Measurements from ENCODE around the gene GRAMD4. TPM values are rescaled to one million over a fixed set of nuclear protein-coding genes. Genes with fewer than 3 reads are reported as not detected.
"Not testable (repeated sequence)": the region's sequence is repeated elsewhere in the genome, so short reads cannot be mapped to it uniquely, and the experiment has no call there.

The GRAMD4 gene
- total RNA-seq, 4 donors from 2014 or later: 16.7 to 106 (median 53.3) TPM

GRCh38 chr22:46641811-46642266 lies 21.7 kb downstream of the GRAMD4 start:
- no peak for ATAC-seq
- H3K36me3 ChIP-seq: no peaks in the 10 kb centered on the region
- no peaks in the 10 kb centered on the region for H3K9me3 ChIP-seq
- TF ChIP-seq, protein P1, sequence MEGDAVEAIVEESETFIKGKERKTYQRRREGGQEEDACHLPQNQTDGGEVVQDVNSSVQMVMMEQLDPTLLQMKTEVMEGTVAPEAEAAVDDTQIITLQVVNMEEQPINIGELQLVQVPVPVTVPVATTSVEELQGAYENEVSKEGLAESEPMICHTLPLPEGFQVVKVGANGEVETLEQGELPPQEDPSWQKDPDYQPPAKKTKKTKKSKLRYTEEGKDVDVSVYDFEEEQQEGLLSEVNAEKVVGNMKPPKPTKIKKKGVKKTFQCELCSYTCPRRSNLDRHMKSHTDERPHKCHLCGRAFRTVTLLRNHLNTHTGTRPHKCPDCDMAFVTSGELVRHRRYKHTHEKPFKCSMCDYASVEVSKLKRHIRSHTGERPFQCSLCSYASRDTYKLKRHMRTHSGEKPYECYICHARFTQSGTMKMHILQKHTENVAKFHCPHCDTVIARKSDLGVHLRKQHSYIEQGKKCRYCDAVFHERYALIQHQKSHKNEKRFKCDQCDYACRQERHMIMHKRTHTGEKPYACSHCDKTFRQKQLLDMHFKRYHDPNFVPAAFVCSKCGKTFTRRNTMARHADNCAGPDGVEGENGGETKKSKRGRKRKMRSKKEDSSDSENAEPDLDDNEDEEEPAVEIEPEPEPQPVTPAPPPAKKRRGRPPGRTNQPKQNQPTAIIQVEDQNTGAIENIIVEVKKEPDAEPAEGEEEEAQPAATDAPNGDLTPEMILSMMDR (IDR thresholded peaks at IDR 0.05 in 4 of 5, conservative IDR thresholded peaks at IDR 0.05 in 1 of 5): no peak
- no peak for TF ChIP-seq POLR2A (IDR thresholded peaks at IDR 0.05)
- H3K27me3 ChIP-seq: no peaks in the 10 kb centered on the region
- peaks cover 10 to 62% of the 10 kb centered on the region in 2 donors for H3K4me1 ChIP-seq
- H3K27ac ChIP-seq: peak overlapping the region in 2 of 4 donors; percentile 63 to 95
- intact Hi-C loops (cut with DNase I; ENCODE audit: low total_unique reads): no loop called here
- H3K4me3 ChIP-seq: no peak overlapping the region
- DNase-seq: no peak
- in situ Hi-C loops (cut with MboI; ENCODE audit: low sequenced_read_pairs in 4 of 4): no loop called here

DNA sequence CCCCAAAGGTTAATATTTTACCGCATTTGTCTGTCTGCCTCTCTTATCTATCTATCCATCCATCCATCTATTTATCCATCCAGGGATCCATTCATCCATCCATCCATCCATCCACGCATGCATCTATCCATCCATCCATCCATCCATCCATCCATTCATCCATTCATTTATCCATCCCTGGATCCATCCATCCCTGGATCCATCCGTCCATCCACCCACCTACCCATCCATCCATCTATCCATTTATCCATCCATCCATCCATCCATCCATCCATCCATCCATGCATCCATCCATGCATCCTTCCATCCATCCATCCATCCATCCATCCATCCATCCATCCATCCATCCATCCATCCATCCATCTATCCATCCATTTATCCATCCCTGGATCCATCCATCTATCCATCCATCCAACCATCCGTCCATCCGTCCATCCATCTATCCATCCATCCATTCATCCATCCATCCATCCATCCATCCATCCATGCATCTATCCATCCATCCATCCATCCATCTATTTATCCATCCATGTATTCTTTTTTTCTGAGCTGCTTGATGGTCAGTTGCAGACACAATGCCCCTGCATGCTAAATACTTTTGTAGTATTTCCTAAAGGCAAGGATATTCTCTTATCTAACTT lies 22.8 kb downstream of the GRAMD4 start:
- ATAC-seq; DNase-seq; in situ Hi-C loops (cut with MboI; ENCODE audit: low sequenced_read_pairs in 4 of 4); H3K27ac ChIP-seq; intact Hi-C loops (cut with DNase I; ENCODE audit: low total_unique reads); H3K27me3 ChIP-seq; H3K36me3 ChIP-seq; H3K4me3 ChIP-seq; H3K9me3 ChIP-seq: not testable (repeated sequence)
- H3K4me1 ChIP-seq: peaks cover 10 to 60% of the 10 kb centered on the region in 2 donors

DNA sequence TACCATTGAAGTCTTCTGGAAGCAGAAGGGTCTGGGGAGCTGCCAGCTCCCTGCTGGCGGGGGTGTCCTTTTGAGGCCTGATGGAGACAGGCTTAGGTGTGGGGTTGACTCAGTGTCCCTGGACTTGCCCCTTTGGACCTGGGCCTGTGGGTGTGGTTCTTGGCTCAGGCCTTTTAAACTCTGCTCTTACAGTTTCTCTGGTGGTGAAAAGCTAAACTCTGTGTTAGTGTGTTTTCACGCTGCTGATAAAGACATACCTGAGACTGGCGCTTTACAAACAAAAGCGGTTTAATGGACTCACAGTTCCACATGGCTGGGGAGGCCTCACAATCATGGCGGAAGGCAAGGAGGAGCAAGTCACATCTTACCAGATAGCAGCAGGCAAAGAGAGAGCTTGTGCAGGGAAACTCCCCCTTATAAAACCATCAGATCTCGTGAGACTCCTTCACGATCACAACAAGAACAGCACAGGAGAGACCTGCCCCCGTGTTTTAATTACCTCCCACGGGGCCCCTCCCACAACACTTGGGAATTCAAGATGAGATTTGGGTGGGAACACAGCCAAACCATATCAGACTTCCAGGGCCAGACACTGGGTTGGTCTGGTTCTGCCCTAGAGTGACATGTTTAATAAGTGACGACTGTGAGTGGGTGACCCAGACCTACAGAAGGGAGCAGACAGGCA lies 26.5 kb downstream of the GRAMD4 start:
- ATAC-seq: no peak
- peaks cover 32 to 58% of the 10 kb centered on the region in 2 donors for H3K4me1 ChIP-seq
- no peak for DNase-seq
- no peak overlapping the region for H3K27ac ChIP-seq
- no peak for TF ChIP-seq POLR2A (IDR thresholded peaks at IDR 0.05)
- TF ChIP-seq, protein P1 (IDR thresholded peaks at IDR 0.05 in 4 of 5, conservative IDR thresholded peaks at IDR 0.05 in 1 of 5): no peak
- intact Hi-C loops (cut with DNase I; ENCODE audit: low total_unique reads): no loop called here
- no peaks in the 10 kb centered on the region for H3K27me3 ChIP-seq
- no peaks in the 10 kb centered on the region for H3K9me3 ChIP-seq
- in situ Hi-C loops (cut with MboI; ENCODE audit: low sequenced_read_pairs in 4 of 4): no loop called here
- H3K4me3 ChIP-seq: no peak overlapping the region
- no peaks in the 10 kb centered on the region for H3K36me3 ChIP-seq

DNA sequence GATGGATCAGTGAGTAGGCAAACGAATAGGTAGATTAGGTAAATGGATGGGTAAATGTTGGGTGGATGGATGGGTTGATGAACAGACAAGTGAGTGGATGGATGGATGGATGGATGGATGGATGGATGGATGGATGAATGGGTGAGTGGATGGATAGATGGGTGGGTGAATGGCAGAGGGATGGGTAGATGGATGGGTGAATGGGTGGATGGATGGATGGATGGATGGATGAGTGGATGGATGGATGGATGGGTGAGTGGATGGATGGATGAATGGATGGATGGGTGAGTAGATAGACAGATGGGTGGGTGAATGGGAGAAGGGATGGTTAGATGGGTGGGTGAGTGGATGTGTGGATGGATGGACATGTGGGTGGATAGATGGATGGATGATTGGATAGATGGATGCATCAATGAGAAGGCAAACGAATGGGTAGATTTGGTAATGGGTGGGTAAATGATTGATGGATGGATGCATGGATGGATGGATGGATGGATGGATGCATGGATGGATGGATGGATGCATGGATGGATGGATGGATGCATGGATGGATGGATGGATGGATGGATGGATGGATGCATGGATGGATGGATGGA lies 28.1 kb downstream of the GRAMD4 start:
- H3K27me3 ChIP-seq; intact Hi-C loops (cut with DNase I; ENCODE audit: low total_unique reads); DNase-seq; H3K9me3 ChIP-seq; ATAC-seq; H3K4me3 ChIP-seq; H3K36me3 ChIP-seq; in situ Hi-C loops (cut with MboI; ENCODE audit: low sequenced_read_pairs in 4 of 4): not testable (repeated sequence)
- H3K4me1 ChIP-seq: peaks cover 46 to 62% of the 10 kb centered on the region in 2 donors
- H3K27ac ChIP-seq: peak overlapping the region in 1 of 4 donors; percentile 89

GRCh38 chr22:46649141-46650077 lies 29.2 kb downstream of the GRAMD4 start:
- in situ Hi-C loops (cut with MboI; ENCODE audit: low sequenced_read_pairs in 4 of 4): no loop called here
- ATAC-seq: peak; percentile 67 to 75
- Histone ChIP-seq H3K36me3 (no peaks in the 10 kb centered on the region), H3K9me3 (no peaks in the 10 kb centered on the region), H3K27me3 (no peaks in the 10 kb centered on the region), H3K4me1 (peaks cover 49 to 67% of the 10 kb centered on the region in 2 donors), H3K4me3 (peak overlapping the region in 2 of 4 donors; percentile 6 to 29), H3K27ac (peak overlapping the region; percentile 88 to 98 (median 88))
- peak in 1 of 2 donors; percentile 22 for TF ChIP-seq POLR2A (IDR thresholded peaks at IDR 0.05)
- TF ChIP-seq, protein P1 (IDR thresholded peaks at IDR 0.05 in 4 of 5, conservative IDR thresholded peaks at IDR 0.05 in 1 of 5): no peak
- peak; percentile 66 to 67 for DNase-seq
- intact Hi-C loops (cut with DNase I; ENCODE audit: low total_unique reads): loop anchor here (2.0 kb wide), 1 partner anchor 71 kb away; no protein-coding TSS in a partner anchor

Measured in gastrocnemius medialis (tissue), 4 donors.